Muscle of leg (tissue), 11 donors: ENCODE results near the gene BNC2. TPM values are rescaled to one million over a fixed set of nuclear protein-coding genes. Genes with fewer than 3 reads are reported as not detected.
A peak's percentile ranks its signal among the peaks of the same experiment; 100 is the strongest.

Experiments used
- DNase-seq: peaks from one replicate; pipeline ENCODE4 v3.0.0; 2013
- H3K27ac ChIP-seq: one replicate; pipeline ENCODE4 v1.5.1; 2013; ENCODE audit warnings: mild to moderate bottlenecking, low read length, control low read depth
- H3K27me3 ChIP-seq: one replicate; pipeline ENCODE4 v1.6.1; 2013; ENCODE audit warnings: low read length; ENCODE audit not compliant: control insufficient read depth, insufficient read depth
- H3K36me3 ChIP-seq: one replicate; pipeline ENCODE4 v1.6.1; 2013; ENCODE audit warnings: low read length; ENCODE audit not compliant: control insufficient read depth, insufficient read depth
- H3K4me1 ChIP-seq: one replicate; pipeline ENCODE4 v1.6.1; 2013; ENCODE audit warnings: low read length; ENCODE audit not compliant: control insufficient read depth, insufficient read depth
- H3K4me3 ChIP-seq: one replicate; pipeline ENCODE4 v1.5.1; 2013; ENCODE audit warnings: low read length, control low read depth
- H3K9me3 ChIP-seq: replicated peaks from 2 replicates; pipeline ENCODE4 v1.6.1; 2013; ENCODE audit warnings: low read depth, low read length; ENCODE audit not compliant: control insufficient read depth
- WGBS: methylation state at CpG from one replicate; pipeline ENCODE4 v1.1.5; 2013; ENCODE audit warnings: missing lambda C conversion rate; ENCODE audit not compliant: insufficient coverage; 5-methylcytosine and 5-hydroxymethylcytosine counted together
- polyA plus RNA-seq, 8 donors: library from polyadenylated mRNA; unstranded; fragments of 120-200 nt; gene quantifications; one replicate each; pipeline versions ENCODE4 v1.2.1 to v1.2.3, GENCODE V29; 2013; ENCODE audit warnings: inconsistent platforms in 1 of 8, low replicate concordance in 1 of 8; ENCODE audit not compliant: insufficient read length in 8 of 8, insufficient read depth in 1 of 8
- total RNA-seq: library from RNA; stranded (reverse); fragments of 120-200 nt; gene quantifications from one replicate; pipeline ENCODE4 v1.2.4, GENCODE V29; 2013

Gene BNC2
- total and polyA plus RNA-seq, 9 donors: 4.7 to 24.0 (median 7.6) TPM

DNA sequence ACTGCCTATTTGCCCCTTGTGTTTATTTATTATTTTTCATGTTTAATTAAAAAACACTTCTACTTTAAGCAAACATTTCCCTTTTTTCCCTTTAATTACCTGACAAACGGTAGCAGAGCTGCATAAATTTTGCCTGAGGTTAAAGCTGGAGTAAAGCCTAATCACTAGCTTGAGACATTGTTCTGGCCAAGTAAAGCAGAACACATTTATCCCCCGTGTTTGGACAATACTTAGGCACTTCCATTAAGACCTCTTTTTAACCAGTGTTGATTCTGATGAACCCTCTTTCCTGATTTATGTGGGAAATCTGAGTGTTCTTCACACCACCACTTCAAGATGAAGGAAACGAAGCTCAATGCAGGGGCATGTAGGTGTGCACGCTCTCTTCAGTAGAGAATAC lies 54.5 kb downstream of the BNC2 start:
- Histone ChIP-seq H3K36me3 (no peaks in the 10 kb centered on the region), H3K4me3 (no peak overlapping the region), H3K9me3 (no peaks in the 10 kb centered on the region), H3K27ac (no peak overlapping the region), H3K4me1 (peaks cover 5% of the 10 kb centered on the region), H3K27me3 (no peaks in the 10 kb centered on the region)
- no peak for DNase-seq
- no CpG with 5 or more reads among the region's 4 CpGs for WGBS

DNA sequence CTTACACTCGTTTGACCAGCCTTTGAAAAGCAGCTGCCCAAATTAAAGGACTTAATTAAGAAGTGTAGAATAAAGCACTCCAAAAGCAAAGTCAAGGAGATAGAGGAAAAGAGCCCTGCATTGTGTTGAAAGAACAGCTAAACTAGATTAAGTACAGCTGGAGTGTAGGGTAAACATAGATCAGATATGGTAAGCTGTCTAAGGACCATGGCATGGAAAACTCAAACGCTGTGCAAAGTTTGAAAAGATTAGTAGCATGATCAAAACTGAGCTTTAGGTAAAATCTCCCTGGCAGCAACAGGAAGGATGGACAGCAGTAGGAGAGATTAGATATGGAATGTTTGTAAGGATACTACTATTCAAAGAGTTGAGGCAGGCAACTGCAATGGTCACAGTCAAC lies 55.4 kb downstream of the BNC2 start:
- no peak overlapping the region for H3K27ac ChIP-seq
- H3K36me3 ChIP-seq: no peaks in the 10 kb centered on the region
- H3K9me3 ChIP-seq: no peaks in the 10 kb centered on the region
- no peak for DNase-seq
- 75% methylated on average over 1 of the region's 2 CpGs for WGBS
- peaks cover 5% of the 10 kb centered on the region for H3K4me1 ChIP-seq
- no peak overlapping the region for H3K4me3 ChIP-seq
- H3K27me3 ChIP-seq: no peaks in the 10 kb centered on the region

DNA sequence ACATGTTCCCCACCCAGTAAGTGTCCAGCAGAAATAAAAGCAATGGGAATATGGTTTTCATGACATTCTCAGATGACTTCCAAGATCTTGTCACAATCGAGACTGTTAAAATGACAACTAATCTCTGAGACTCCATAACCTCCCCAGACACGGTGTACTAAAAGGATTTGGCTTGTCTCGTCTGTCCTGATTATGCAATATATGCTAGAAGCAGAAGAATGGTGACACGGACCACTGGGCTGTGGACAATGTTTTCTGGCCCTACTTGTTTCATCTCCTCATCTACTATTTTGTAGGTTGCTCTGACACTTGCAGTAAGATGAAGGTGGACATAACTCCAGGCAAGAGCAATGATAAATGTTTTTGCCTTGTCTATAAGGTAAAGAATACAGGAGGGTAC lies 56.6 kb downstream of the BNC2 start:
- WGBS: no CpG with 5 or more reads among the region's 4 CpGs
- H3K36me3 ChIP-seq: no peaks in the 10 kb centered on the region
- H3K4me3 ChIP-seq: no peak overlapping the region
- no peak overlapping the region for H3K27ac ChIP-seq
- peaks cover 5% of the 10 kb centered on the region for H3K4me1 ChIP-seq
- H3K9me3 ChIP-seq: no peaks in the 10 kb centered on the region
- DNase-seq: no peak
- no peaks in the 10 kb centered on the region for H3K27me3 ChIP-seq

DNA sequence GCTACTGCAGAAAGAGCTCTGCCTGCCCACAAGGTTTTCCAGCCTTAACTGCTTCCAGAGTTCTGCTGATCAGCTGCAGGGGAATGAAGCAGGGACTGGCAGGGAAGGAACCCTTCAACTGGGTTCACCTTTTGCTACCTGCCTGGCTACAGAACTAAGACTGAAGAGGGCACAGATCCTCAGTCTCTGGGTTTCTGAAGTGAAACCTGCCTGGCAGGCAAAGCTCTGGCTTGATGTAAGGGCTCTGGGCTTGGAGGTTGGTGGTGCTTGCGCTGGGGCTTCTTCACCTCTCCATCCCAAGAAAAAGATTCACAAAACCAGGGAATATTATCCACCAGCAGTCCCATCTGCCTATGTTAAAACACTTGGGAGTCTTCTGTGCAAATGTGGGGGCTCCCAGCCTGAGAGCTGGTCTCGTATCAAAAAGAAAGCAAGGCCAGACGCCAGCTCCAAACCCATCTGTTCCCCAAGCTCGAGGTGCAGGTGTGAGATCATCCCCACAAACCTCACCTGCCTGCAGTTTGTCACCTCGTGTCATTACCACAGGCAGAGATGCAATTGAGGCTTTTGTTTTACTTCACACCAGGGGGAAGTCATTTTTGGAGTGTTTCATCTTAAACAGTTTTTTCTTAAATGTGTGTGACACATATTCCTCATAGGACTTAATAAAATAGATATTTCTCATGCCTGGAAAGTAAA lies 58.3 kb downstream of the BNC2 start:
- Histone ChIP-seq H3K27me3 (no peaks in the 10 kb centered on the region), H3K4me3 (no peak overlapping the region), H3K27ac (no peak overlapping the region), H3K4me1 (peaks cover 5% of the 10 kb centered on the region), H3K9me3 (no peaks in the 10 kb centered on the region), H3K36me3 (no peaks in the 10 kb centered on the region)
- 67% methylated on average over 2 of the region's 5 CpGs for WGBS
- no peak for DNase-seq

DNA sequence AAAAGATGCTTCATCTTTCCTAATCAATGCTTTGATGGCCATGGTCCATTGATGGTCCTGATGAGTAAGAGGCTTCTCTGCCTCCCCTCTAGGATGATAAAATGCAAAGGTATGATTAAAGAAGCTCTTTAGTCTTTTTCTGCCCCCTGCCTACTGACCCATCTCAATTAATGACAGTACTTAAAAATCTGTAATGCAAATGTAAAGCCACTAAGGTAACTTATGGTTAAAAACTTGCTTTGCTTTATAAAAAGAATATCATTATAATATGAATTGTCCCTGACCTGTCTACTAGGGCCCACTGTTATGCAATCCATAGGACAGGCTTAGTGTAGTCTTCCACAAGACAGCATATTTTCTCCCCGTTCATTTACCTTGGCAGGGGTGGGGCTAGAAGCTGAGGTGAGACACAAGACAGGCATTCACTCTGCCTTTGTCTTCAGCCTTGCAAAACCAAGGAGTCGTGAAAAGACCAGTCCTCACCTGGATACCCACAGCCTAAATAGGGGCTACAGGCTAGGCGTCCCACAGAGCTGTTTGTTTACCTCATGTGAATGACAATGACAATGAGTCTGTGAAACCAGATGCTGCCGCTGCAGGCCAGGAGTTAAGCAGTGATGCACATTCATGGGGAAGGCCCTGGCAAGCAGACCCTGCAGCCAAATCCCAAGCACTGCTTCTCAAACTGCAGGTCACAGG lies 60.4 kb downstream of the BNC2 start:
- H3K27me3 ChIP-seq: no peaks in the 10 kb centered on the region
- H3K9me3 ChIP-seq: no peaks in the 10 kb centered on the region
- no peak overlapping the region for H3K4me3 ChIP-seq
- DNase-seq: no peak
- no peak overlapping the region for H3K27ac ChIP-seq
- 84% methylated on average over 3 of the region's 4 CpGs for WGBS
- no peaks in the 10 kb centered on the region for H3K36me3 ChIP-seq
- H3K4me1 ChIP-seq: peaks cover 5% of the 10 kb centered on the region

DNA sequence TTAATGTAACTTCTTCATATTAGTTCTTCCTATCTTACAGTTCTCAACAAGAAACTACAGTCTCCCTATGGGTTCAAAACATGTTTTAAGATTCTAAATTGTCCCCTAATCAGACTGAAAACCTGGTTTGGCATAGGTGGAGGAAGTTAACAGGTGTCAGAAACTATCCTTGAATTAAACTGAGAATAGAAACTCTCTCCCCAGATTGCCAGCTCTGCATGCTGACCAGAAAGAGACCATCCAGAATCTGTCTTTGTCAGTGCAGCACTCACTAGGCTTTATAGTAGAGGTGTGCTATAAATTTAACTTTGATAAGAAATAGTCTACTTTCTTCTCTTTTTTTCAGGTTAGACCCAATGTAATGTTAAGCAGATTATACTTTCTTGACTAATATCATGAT lies 63.8 kb downstream of the BNC2 start:
- Histone ChIP-seq H3K36me3 (no peaks in the 10 kb centered on the region), H3K4me3 (no peak overlapping the region), H3K27ac (no peak overlapping the region), H3K27me3 (no peaks in the 10 kb centered on the region), H3K9me3 (no peaks in the 10 kb centered on the region), H3K4me1 (no peaks in the 10 kb centered on the region)
- no peak for DNase-seq

DNA sequence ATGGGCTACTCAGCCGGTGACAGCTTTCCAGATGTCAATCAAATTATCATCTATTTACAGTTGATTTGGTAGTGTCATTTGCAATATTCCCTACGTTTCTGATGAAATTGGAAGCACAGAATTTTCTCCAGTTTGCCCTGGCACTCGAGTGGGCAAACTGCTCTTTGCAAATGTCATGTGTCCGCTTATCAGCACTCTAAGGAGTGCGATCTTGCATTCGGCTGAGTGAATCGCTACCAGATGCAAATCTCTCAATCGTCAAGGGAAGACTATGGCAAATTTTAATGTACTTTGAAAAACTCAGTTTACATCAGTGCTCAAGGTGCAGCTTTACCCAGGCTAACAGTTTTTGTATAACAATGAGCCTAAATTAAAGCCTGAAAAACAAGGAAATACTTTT lies 66.8 kb downstream of the BNC2 start:
- Histone ChIP-seq H3K9me3 (no peaks in the 10 kb centered on the region), H3K36me3 (no peaks in the 10 kb centered on the region), H3K4me3 (no peak overlapping the region), H3K4me1 (no peaks in the 10 kb centered on the region), H3K27me3 (no peaks in the 10 kb centered on the region), H3K27ac (no peak overlapping the region)
- no peak for DNase-seq
- 57% methylated on average over 3 of the region's 8 CpGs for WGBS

DNA sequence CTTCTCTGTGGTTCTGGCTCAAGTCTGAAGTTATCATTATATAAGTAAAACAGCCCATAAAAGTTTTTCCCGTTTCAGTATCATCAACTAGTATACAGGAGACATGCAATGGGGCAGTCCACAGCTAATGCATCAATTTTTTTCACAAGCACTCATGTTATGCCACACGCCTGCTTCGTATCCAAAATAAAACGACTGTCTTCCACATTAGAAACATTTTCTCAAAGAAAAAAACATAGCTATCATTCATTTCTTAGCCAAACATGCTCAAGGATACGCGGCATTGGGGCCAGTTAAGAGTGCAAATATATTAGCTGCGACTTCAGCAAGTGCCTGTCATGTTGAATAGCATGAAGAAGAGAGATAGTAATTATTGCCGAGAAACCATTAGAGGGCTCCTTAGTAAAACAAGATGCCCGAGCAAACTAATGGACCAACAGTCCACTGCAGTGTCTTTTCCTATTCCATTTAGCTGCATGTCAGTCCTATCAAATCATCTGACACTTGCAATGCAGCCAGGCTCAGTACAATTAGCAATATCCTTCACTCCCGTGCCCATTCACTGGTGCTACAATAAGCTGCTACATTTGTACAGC lies 68.5 kb downstream of the BNC2 start:
- 51% methylated on average over 7 of the region's 10 CpGs for WGBS
- H3K27ac ChIP-seq: no peak overlapping the region
- H3K4me3 ChIP-seq: no peak overlapping the region
- no peak for DNase-seq
- H3K36me3 ChIP-seq: no peaks in the 10 kb centered on the region
- H3K4me1 ChIP-seq: no peaks in the 10 kb centered on the region
- H3K27me3 ChIP-seq: no peaks in the 10 kb centered on the region
- no peaks in the 10 kb centered on the region for H3K9me3 ChIP-seq

DNA sequence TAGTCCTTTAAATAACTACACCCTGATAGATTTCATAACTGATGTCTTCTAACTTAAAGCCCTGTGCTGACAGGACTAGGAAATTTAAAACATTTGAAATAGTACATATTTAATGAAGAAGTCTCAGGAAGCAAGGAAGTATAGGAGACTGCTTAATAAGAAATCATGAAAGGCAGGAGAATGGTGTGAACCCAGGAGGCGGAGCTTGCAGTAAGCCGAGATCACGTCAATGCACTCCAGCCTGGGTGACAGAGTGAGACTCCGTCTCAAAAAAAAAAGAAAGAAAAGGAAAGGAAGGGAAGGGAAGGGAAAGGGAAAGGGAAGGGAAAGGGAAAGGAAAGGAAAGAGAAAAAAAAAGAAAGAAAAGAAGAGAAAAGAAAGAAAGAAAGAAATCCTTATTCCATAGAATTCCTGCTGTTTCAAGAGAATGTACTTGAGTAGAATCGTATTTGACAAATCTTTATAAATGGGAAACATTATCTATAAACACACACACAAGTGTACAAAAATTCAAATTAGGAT lies 74.1 kb downstream of the BNC2 start:
- Histone ChIP-seq H3K4me1 (peaks cover 6% of the 10 kb centered on the region), H3K27me3 (no peaks in the 10 kb centered on the region), H3K36me3 (no peaks in the 10 kb centered on the region), H3K4me3 (no peak overlapping the region), H3K27ac (no peak overlapping the region), H3K9me3 (no peaks in the 10 kb centered on the region)
- no peak for DNase-seq
- 96% methylated on average over 3 of the region's 5 CpGs for WGBS

DNA sequence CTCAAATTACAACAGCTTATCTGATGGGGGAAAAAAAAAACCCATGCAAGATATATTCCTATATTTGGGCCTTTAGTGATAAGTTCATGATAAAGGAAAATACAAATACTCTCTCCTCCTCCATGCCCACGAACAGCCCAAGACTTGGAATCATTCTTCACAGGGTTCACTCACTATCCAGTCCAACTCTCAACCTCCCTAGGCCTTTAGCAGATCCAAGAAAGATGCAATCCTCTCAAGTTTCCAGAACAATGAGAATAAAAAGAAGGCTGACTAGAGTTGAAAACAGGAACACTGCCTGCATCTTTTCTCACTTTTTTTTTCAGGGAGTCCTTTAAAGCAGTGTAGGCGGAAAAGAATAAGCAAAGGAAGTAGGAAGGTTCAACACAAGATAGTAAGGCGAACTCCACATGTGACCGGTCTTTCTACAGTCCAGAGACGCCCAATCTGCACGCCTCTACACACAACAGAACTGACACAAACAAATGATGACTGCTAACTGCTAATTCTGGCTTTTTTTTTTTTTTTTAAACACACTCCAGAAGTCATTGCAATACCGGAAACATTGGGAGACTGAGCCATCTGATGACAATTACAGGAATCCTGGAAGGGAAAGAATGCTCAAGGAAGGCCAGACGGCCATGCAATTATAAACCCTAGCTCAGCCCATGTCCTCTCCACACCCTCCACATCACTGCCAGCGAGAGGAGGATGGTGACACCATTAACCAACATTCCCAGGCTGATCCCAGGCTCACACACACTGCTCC lies 75.4 kb downstream of the BNC2 start:
- no peak overlapping the region for H3K4me3 ChIP-seq
- DNase-seq: peak; percentile 93
- H3K27ac ChIP-seq: peak overlapping the region; percentile 52
- H3K27me3 ChIP-seq: no peaks in the 10 kb centered on the region
- H3K36me3 ChIP-seq: no peaks in the 10 kb centered on the region
- H3K9me3 ChIP-seq: no peaks in the 10 kb centered on the region
- peaks cover 6% of the 10 kb centered on the region for H3K4me1 ChIP-seq
- WGBS: 6% methylated on average over 3 of the region's 9 CpGs
